Measurements from ENCODE around the gene CD53. TPM values are rescaled to one million over a fixed set of nuclear protein-coding genes. Genes with fewer than 3 reads are reported as not detected.

CD53 gene
- total RNA-seq, 1 experiment from 2014 or later = 0.49 TPM

DNA sequence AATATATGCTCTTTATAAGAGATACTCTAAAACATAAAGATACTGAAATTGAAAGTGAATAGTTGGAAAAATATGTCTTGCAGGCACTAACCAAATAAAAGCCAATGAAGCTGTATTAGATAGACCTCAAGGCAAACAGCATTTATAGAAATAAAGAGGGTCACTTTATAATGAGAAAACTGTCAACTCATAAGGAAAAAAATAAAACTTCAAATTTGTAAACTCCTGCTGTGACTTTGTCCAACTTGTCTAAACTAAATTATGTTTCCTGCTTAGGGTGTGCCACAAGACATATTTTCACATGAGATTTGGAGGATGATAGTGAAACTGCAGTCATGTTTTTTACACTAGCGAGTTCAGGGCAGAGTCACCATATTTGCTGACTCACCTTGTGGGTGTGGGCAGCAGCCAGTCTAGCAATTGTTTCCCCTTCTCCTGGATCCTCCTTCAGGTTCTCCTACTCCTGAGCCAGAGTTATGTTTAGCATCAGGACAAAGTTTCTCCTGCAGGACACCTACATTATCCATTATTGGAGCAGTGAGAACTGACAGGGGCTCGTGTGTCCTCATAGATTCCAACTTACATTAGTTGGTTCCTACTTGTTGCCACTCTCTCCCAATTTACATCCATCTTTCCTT is 43.8 kb downstream of the CD53 start:
- ChIA-PET CTCF (no interaction called here), POLR2A (no interaction called here)
- Histone ChIP-seq H3K27me3 (ENCODE audit: control insufficient read depth, insufficient read depth, low read length) (no peaks in the 10 kb centered on the region), H3K36me3 (ENCODE audit: control insufficient read depth, insufficient read depth, low read length) (no peaks in the 10 kb centered on the region), H3K9me3 (ENCODE audit: control insufficient read depth, insufficient read depth, low read depth, low read length) (no peaks in the 10 kb centered on the region), H3K4me1 (ENCODE audit: control insufficient read depth, insufficient read depth, low read length) (no peaks in the 10 kb centered on the region), H3K4me3 (ENCODE audit: low read depth in 2 of 2, low read length in 2 of 2) (peak overlapping the region; percentile 8 to 26; a peak in 2 of 4 replicates), H3K27ac (ENCODE audit: low read length) (peak overlapping the region; percentile 61; the same call in 1 of the 2 replicates)
- intact Hi-C loops (cut with micrococcal nuclease; ENCODE audit: unreplicated experiment) (no loop called here), in situ Hi-C loops (cut with HindIII; ENCODE audit: low pct_unique_long_range_greater_than_20kb, low sequenced_read_pairs) (no loop called here)
- DNase-seq (ENCODE audit: low read depth, low spot score) = peak; percentile 24
- peak; percentile 82; the same call in 1 of the 2 replicates for ATAC-seq
- no TSS peak for BruUV-seq (replicated peaks)
- no peak for TF ChIP-seq TCF7L2 (IDR thresholded peaks at IDR 0.05; ENCODE audit: low read depth, low read length)
- TF ChIP-seq, protein P1, sequence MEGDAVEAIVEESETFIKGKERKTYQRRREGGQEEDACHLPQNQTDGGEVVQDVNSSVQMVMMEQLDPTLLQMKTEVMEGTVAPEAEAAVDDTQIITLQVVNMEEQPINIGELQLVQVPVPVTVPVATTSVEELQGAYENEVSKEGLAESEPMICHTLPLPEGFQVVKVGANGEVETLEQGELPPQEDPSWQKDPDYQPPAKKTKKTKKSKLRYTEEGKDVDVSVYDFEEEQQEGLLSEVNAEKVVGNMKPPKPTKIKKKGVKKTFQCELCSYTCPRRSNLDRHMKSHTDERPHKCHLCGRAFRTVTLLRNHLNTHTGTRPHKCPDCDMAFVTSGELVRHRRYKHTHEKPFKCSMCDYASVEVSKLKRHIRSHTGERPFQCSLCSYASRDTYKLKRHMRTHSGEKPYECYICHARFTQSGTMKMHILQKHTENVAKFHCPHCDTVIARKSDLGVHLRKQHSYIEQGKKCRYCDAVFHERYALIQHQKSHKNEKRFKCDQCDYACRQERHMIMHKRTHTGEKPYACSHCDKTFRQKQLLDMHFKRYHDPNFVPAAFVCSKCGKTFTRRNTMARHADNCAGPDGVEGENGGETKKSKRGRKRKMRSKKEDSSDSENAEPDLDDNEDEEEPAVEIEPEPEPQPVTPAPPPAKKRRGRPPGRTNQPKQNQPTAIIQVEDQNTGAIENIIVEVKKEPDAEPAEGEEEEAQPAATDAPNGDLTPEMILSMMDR (IDR thresholded peaks at IDR 0.05) = no peak
- TF ChIP-seq POLR2AphosphoS5 (IDR thresholded peaks at IDR 0.05; ENCODE audit: low read depth, low read length) = no peak
- TF ChIP-seq, protein P2, sequence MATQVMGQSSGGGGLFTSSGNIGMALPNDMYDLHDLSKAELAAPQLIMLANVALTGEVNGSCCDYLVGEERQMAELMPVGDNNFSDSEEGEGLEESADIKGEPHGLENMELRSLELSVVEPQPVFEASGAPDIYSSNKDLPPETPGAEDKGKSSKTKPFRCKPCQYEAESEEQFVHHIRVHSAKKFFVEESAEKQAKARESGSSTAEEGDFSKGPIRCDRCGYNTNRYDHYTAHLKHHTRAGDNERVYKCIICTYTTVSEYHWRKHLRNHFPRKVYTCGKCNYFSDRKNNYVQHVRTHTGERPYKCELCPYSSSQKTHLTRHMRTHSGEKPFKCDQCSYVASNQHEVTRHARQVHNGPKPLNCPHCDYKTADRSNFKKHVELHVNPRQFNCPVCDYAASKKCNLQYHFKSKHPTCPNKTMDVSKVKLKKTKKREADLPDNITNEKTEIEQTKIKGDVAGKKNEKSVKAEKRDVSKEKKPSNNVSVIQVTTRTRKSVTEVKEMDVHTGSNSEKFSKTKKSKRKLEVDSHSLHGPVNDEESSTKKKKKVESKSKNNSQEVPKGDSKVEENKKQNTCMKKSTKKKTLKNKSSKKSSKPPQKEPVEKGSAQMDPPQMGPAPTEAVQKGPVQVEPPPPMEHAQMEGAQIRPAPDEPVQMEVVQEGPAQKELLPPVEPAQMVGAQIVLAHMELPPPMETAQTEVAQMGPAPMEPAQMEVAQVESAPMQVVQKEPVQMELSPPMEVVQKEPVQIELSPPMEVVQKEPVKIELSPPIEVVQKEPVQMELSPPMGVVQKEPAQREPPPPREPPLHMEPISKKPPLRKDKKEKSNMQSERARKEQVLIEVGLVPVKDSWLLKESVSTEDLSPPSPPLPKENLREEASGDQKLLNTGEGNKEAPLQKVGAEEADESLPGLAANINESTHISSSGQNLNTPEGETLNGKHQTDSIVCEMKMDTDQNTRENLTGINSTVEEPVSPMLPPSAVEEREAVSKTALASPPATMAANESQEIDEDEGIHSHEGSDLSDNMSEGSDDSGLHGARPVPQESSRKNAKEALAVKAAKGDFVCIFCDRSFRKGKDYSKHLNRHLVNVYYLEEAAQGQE (IDR thresholded peaks at IDR 0.05; ENCODE audit: insufficient read depth in 1 of 2, low read depth in 2 of 2, low read length in 1 of 2) = no peak
- TF ChIP-seq SIN3A (IDR thresholded peaks at IDR 0.05; ENCODE audit: borderline replicate concordance, insufficient read depth, low read depth, low read length) = no peak

DNA sequence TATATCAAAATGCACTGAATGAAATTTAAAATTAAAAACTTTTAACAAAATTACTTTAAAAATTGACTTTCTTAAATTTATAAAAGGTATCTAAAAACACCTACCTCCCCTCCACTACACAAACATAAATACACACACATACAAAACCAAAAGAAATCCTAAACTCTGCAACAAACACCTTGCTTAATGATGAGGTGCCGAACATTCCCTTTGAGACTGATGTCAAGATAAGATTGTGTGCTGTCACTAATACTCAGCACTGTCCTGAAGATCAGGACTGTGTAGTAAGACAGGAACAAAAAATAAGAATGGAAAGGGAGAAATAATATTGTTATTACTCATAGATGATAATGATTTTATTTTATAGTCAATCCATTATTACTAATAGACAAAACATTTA is 45.1 kb downstream of the CD53 start:
- H3K4me3 ChIP-seq (ENCODE audit: low read depth in 2 of 2, low read length in 2 of 2) = no peak overlapping the region
- H3K9me3 ChIP-seq (ENCODE audit: control insufficient read depth, insufficient read depth, low read depth, low read length) = no peaks in the 10 kb centered on the region
- DNase-seq (ENCODE audit: low read depth, low spot score) (no peak), ATAC-seq (no peak)
- no peaks in the 10 kb centered on the region for H3K4me1 ChIP-seq (ENCODE audit: control insufficient read depth, insufficient read depth, low read length)
- no TSS peak for BruUV-seq (replicated peaks)
- H3K27ac ChIP-seq (ENCODE audit: low read length) = no peak overlapping the region
- H3K36me3 ChIP-seq (ENCODE audit: control insufficient read depth, insufficient read depth, low read length) = no peaks in the 10 kb centered on the region
- no peaks in the 10 kb centered on the region for H3K27me3 ChIP-seq (ENCODE audit: control insufficient read depth, insufficient read depth, low read length)
- TF ChIP-seq POLR2AphosphoS5 (IDR thresholded peaks at IDR 0.05; ENCODE audit: low read depth, low read length) (no peak), TCF7L2 (IDR thresholded peaks at IDR 0.05; ENCODE audit: low read depth, low read length) (no peak), SIN3A (IDR thresholded peaks at IDR 0.05; ENCODE audit: borderline replicate concordance, insufficient read depth, low read depth, low read length) (no peak)
- TF ChIP-seq, protein P2 (IDR thresholded peaks at IDR 0.05; ENCODE audit: insufficient read depth in 1 of 2, low read depth in 2 of 2, low read length in 1 of 2) = no peak
- TF ChIP-seq, protein P1 (IDR thresholded peaks at IDR 0.05) = no peak
- ChIA-PET POLR2A (no interaction called here), CTCF (no interaction called here)
- in situ Hi-C loops (cut with HindIII; ENCODE audit: low pct_unique_long_range_greater_than_20kb, low sequenced_read_pairs) (no loop called here), intact Hi-C loops (cut with micrococcal nuclease; ENCODE audit: unreplicated experiment) (no loop called here)
